ENCODE measurements around the gene WDR72.

GRCh38 chr15:53511175-53511574 is 248.3 kb downstream of the WDR72 start:
- TF ChIP-seq ZFP30 (CRISPR knock-in tag; IDR thresholded peaks at IDR 0.05) (no peak), PATZ1 (CRISPR knock-in tag; IDR thresholded peaks at IDR 0.05; ENCODE audit: borderline replicate concordance) (no peak), ZNF8 (CRISPR knock-in tag; IDR thresholded peaks at IDR 0.05) (no peak), TSHZ2 (CRISPR knock-in tag; IDR thresholded peaks at IDR 0.05) (no peak), ZNF565 (CRISPR knock-in tag; conservative IDR thresholded peaks at IDR 0.05; ENCODE audit: low read depth) (no peak), ZNF70 (CRISPR knock-in tag; IDR thresholded peaks at IDR 0.05) (no peak), ZFP3 (CRISPR knock-in tag; IDR thresholded peaks at IDR 0.05) (no peak), CSDC2 (CRISPR knock-in tag; IDR thresholded peaks at IDR 0.05) (no peak), TOX (CRISPR knock-in tag; IDR thresholded peaks at IDR 0.05; ENCODE audit: borderline replicate concordance) (no peak)

Data from SK-N-SH treated with all-trans-retinoic acid at 6 μM for 48 hours (cell line).